HG03064 (cell line): ENCODE data around the gene LGALS3BP.

ENCODE experiments used
- ATAC-seq: cut with Tn5 transposase; IDR thresholded peaks from one replicate; pipeline ENCODE4 v1.9.1; 2021; ENCODE audit warnings: low read depth; ENCODE audit not compliant: unreplicated experiment

The LGALS3BP gene

GRCh38 chr17:78922816-78923498 lies 56.8 kb downstream of the LGALS3BP start:
- no peak for ATAC-seq

GRCh38 chr17:78921437-78921971 lies 58.2 kb downstream of the LGALS3BP start:
- ATAC-seq = no peak
